Urinary bladder (tissue), 4 donors: Measurements from ENCODE around the gene CBFA2T3. TPM values are rescaled to one million over a fixed set of nuclear protein-coding genes. Genes with fewer than 3 reads are reported as not detected.

Experiments
- DNase-seq: peaks from one replicate; pipeline ENCODE4 v3.0.0-alpha.2; 2015; ENCODE audit errors: extremely low spot score
- H3K27ac ChIP-seq: one replicate; pipeline ENCODE4 v1.5.1; 2013; ENCODE audit warnings: low read depth, mild to moderate bottlenecking, moderate library complexity
- H3K36me3 ChIP-seq: one replicate; pipeline ENCODE4 v1.6.1; 2013; ENCODE audit warnings: mild to moderate bottlenecking, moderate library complexity; ENCODE audit not compliant: insufficient read depth
- H3K4me1 ChIP-seq: one replicate; pipeline ENCODE4 v1.6.1; 2013; ENCODE audit warnings: mild to moderate bottlenecking, moderate library complexity; ENCODE audit not compliant: insufficient read depth
- H3K4me3 ChIP-seq: one replicate; pipeline ENCODE4 v1.5.1; 2013; ENCODE audit warnings: low read depth, low read length
- WGBS: extraction: QIAGEN DNeasy Blood & Tissue Kit; methylation state at CpG from one replicate; pipeline ENCODE4 v1.1.7; 2013; 5-methylcytosine and 5-hydroxymethylcytosine counted together
- polyA plus RNA-seq: library from polyadenylated mRNA; stranded (reverse); fragments of 200-250 nt; gene quantifications from one replicate; pipeline ENCODE4 v1.2.3, GENCODE V29; 2013
- total RNA-seq: library from RNA; depleted of rRNA; stranded (reverse); fragments of >200 nt; gene quantifications from one replicate; pipeline ENCODE4 v1.2.3, GENCODE V29; 2014
- donor health status: healthy with polysubstance abuse.
- donor health status: healthy.

The CBFA2T3 gene
- total and polyA plus RNA-seq, 2 donors: 1.5 to 6.2 TPM

- no peaks in the 10 kb centered on the region for H3K4me1 ChIP-seq
- H3K4me3 ChIP-seq: no peak overlapping the region
- no peak for DNase-seq
- no peaks in the 10 kb centered on the region for H3K36me3 ChIP-seq
- 84% methylated on average over 29 of the region's 29 CpGs for WGBS
- no peak overlapping the region for H3K27ac ChIP-seq
Observed at GRCh38 chr16:88971371-88972097, 5.5 kb downstream of the CBFA2T3 start.

GRCh38 chr16:88970539-88971065, 6.4 kb downstream of the CBFA2T3 start:
- WGBS: 63% methylated on average over 31 of the region's 31 CpGs
- no peak overlapping the region for H3K27ac ChIP-seq
- no peak overlapping the region for H3K4me3 ChIP-seq
- H3K4me1 ChIP-seq: no peaks in the 10 kb centered on the region
- DNase-seq: no peak
- no peaks in the 10 kb centered on the region for H3K36me3 ChIP-seq

- DNase-seq: no peak
- WGBS: 78% methylated on average over 20 of the region's 20 CpGs
Observed at GRCh38 chr16:88970050-88970449, 7.0 kb downstream of the CBFA2T3 start.

GRCh38 chr16:88969361-88969831, 7.6 kb downstream of the CBFA2T3 start:
- no peak for DNase-seq
- Histone ChIP-seq H3K4me1 (no peaks in the 10 kb centered on the region), H3K4me3 (no peak overlapping the region), H3K36me3 (no peaks in the 10 kb centered on the region), H3K27ac (no peak overlapping the region)
- WGBS: 53% methylated on average over 22 of the region's 22 CpGs

More at GRCh38 chr16:88970050-88970449, 7.0 kb downstream of the CBFA2T3 start:
- Histone ChIP-seq H3K4me1 (no peaks in the 10 kb centered on the region), H3K36me3 (no peaks in the 10 kb centered on the region), H3K27ac (no peak overlapping the region), H3K4me3 (no peak overlapping the region)

- Histone ChIP-seq H3K4me1 (no peaks in the 10 kb centered on the region), H3K4me3 (no peak overlapping the region), H3K27ac (no peak overlapping the region), H3K36me3 (no peaks in the 10 kb centered on the region)
- 77% methylated on average over 31 of the region's 31 CpGs for WGBS
- DNase-seq: no peak
Observed at GRCh38 chr16:88968589-88969280, 8.3 kb downstream of the CBFA2T3 start.

GRCh38 chr16:88967830-88968588, 9.0 kb downstream of the CBFA2T3 start:
- no peaks in the 10 kb centered on the region for H3K4me1 ChIP-seq
- no peak overlapping the region for H3K4me3 ChIP-seq
- H3K27ac ChIP-seq: no peak overlapping the region
- 64% methylated on average over 29 of the region's 29 CpGs for WGBS
- no peaks in the 10 kb centered on the region for H3K36me3 ChIP-seq
- no peak for DNase-seq

- H3K4me3 ChIP-seq: no peak overlapping the region
- no peaks in the 10 kb centered on the region for H3K4me1 ChIP-seq
- DNase-seq: no peak
- H3K36me3 ChIP-seq: no peaks in the 10 kb centered on the region
- H3K27ac ChIP-seq: no peak overlapping the region
- WGBS: 74% methylated on average over 47 of the region's 47 CpGs
Observed at GRCh38 chr16:88966986-88967829, 9.8 kb downstream of the CBFA2T3 start.

- no peaks in the 10 kb centered on the region for H3K4me1 ChIP-seq
- no peaks in the 10 kb centered on the region for H3K36me3 ChIP-seq
- H3K4me3 ChIP-seq: no peak overlapping the region
- no peak overlapping the region for H3K27ac ChIP-seq
- 85% methylated on average over 19 of the region's 19 CpGs for WGBS
- DNase-seq: no peak
Observed at GRCh38 chr16:88965826-88966480, 11.1 kb downstream of the CBFA2T3 start.

GRCh38 chr16:88965411-88965810, 11.6 kb downstream of the CBFA2T3 start:
- Histone ChIP-seq H3K4me1 (no peaks in the 10 kb centered on the region), H3K27ac (no peak overlapping the region), H3K4me3 (no peak overlapping the region), H3K36me3 (no peaks in the 10 kb centered on the region)
- WGBS: 73% methylated on average over 8 of the region's 8 CpGs
- no peak for DNase-seq

- Histone ChIP-seq H3K4me3 (no peak overlapping the region), H3K27ac (no peak overlapping the region), H3K4me1 (no peaks in the 10 kb centered on the region), H3K36me3 (no peaks in the 10 kb centered on the region)
- no peak for DNase-seq
Observed at GRCh38 chr16:88964636-88965035, 12.4 kb downstream of the CBFA2T3 start.

GRCh38 chr16:88963583-88963982, 13.4 kb downstream of the CBFA2T3 start:
- 78% methylated on average over 20 of the region's 20 CpGs for WGBS
- no peak for DNase-seq
- Histone ChIP-seq H3K4me3 (no peak overlapping the region), H3K27ac (no peak overlapping the region), H3K36me3 (no peaks in the 10 kb centered on the region), H3K4me1 (no peaks in the 10 kb centered on the region)

GRCh38 chr16:88962478-88963152, 14.4 kb downstream of the CBFA2T3 start:
- no peak for DNase-seq
- no peak overlapping the region for H3K4me3 ChIP-seq
- 83% methylated on average over 23 of the region's 23 CpGs for WGBS

More at GRCh38 chr16:88962478-88963152, 14.4 kb downstream of the CBFA2T3 start:
- no peaks in the 10 kb centered on the region for H3K36me3 ChIP-seq
- no peaks in the 10 kb centered on the region for H3K4me1 ChIP-seq
- no peak overlapping the region for H3K27ac ChIP-seq
